Left ventricle myocardium inferior (tissue), 1 donor: Measurements from ENCODE around the gene ARL3. TPM values are rescaled to one million over a fixed set of nuclear protein-coding genes. Genes with fewer than 3 reads are reported as not detected.

Experiments used
- DNase-seq: peaks from one replicate; pipeline ENCODE4 v3.0.0-alpha.2; 2020
- H3K27ac ChIP-seq: fragments of 200-600 bp; replicated peaks from 2 replicates; pipeline ENCODE4 v1.8.0; 2021
- H3K27me3 ChIP-seq: fragments of 200-600 bp; 2 replicates; pipeline ENCODE4 v1.8.0; 2021; ENCODE audit warnings: low read depth
- H3K36me3 ChIP-seq: fragments of 200-600 bp; 2 replicates; pipeline ENCODE4 v1.8.0; 2021
- H3K4me1 ChIP-seq: fragments of 200-600 bp; 2 replicates; pipeline ENCODE4 v1.8.0; 2021
- H3K4me3 ChIP-seq: fragments of 200-600 bp; 2 replicates; pipeline ENCODE4 v1.8.0; 2021; ENCODE audit warnings: mild to moderate bottlenecking, moderate library complexity
- H3K9me3 ChIP-seq: fragments of 200-600 bp; replicated peaks from 2 replicates; pipeline ENCODE4 v1.8.0; 2021
- CTCF ChIP-seq: fragments of 200-600 bp; IDR thresholded peaks from 2 replicates; pipeline ENCODE4 v1.8.0; 2021; ENCODE audit warnings: antibody characterized with exemption, mild to moderate bottlenecking, borderline replicate concordance
- intact Hi-C: fragments of 100-400 bp; cut with micrococcal nuclease; formaldehyde crosslinking; loops from one replicate; pipeline ENCODE4 v1.11.0; 2022
- total RNA-seq: library from RNA; stranded (reverse); fragmentation: NEBNext Ultra II Directional; extraction: Animal tissue kit (Norgen Biotek cat#: 25700); gene quantifications from one replicate; pipeline ENCODE4 v1.2.1, GENCODE V29; 2021
- donor health status: DM: no; HTN: yes; CAD: no; lungs with severe emphysema.

Gene ARL3
- total RNA-seq, 1 donor from 2014 or later = 13.4 TPM

GRCh38 chr10:102658802-102659201 lies 55.4 kb downstream of the ARL3 start:
- intact Hi-C loops = no loop called here
- Histone ChIP-seq H3K4me1 (peaks cover 66% of the 10 kb centered on the region), H3K4me3 (no peak overlapping the region), H3K36me3 (peaks cover 47% of the 10 kb centered on the region), H3K27ac (peak overlapping the region; percentile 71), H3K9me3 (no peaks in the 10 kb centered on the region), H3K27me3 (no peaks in the 10 kb centered on the region)
- DNase-seq = no peak
- no peak for TF ChIP-seq CTCF

GRCh38 chr10:102657984-102658724 lies 56.0 kb downstream of the ARL3 start:
- Histone ChIP-seq H3K27me3 (no peaks in the 10 kb centered on the region), H3K36me3 (peaks cover 53% of the 10 kb centered on the region), H3K27ac (peak overlapping the region; percentile 71), H3K4me3 (no peak overlapping the region), H3K4me1 (peaks cover 72% of the 10 kb centered on the region), H3K9me3 (no peaks in the 10 kb centered on the region)
- no peak for TF ChIP-seq CTCF
- DNase-seq = no peak
- intact Hi-C loops = no loop called here

GRCh38 chr10:102657451-102657850 lies 56.7 kb downstream of the ARL3 start:
- peaks cover 79% of the 10 kb centered on the region for H3K4me1 ChIP-seq
- DNase-seq = no peak
- intact Hi-C loops = no loop called here
- H3K4me3 ChIP-seq = no peak overlapping the region
- TF ChIP-seq CTCF = no peak
- H3K9me3 ChIP-seq = no peaks in the 10 kb centered on the region
- H3K36me3 ChIP-seq = peaks cover 58% of the 10 kb centered on the region
- H3K27me3 ChIP-seq = no peaks in the 10 kb centered on the region
- peak overlapping the region; percentile 71 for H3K27ac ChIP-seq

GRCh38 chr10:102656791-102657371 lies 57.3 kb downstream of the ARL3 start:
- H3K4me3 ChIP-seq = no peak overlapping the region
- no peaks in the 10 kb centered on the region for H3K27me3 ChIP-seq
- no peak for TF ChIP-seq CTCF
- intact Hi-C loops = no loop called here
- H3K36me3 ChIP-seq = peaks cover 58% of the 10 kb centered on the region
- peak overlapping the region; percentile 71 for H3K27ac ChIP-seq
- peaks cover 84% of the 10 kb centered on the region for H3K4me1 ChIP-seq
- DNase-seq = no peak
- no peaks in the 10 kb centered on the region for H3K9me3 ChIP-seq

GRCh38 chr10:102656026-102656425 lies 58.2 kb downstream of the ARL3 start:
- H3K27ac ChIP-seq = no peak overlapping the region
- peaks cover 84% of the 10 kb centered on the region for H3K4me1 ChIP-seq
- no peaks in the 10 kb centered on the region for H3K9me3 ChIP-seq
- no peak for TF ChIP-seq CTCF
- no peak overlapping the region for H3K4me3 ChIP-seq
- peaks cover 58% of the 10 kb centered on the region for H3K36me3 ChIP-seq
- no peak for DNase-seq
- intact Hi-C loops = no loop called here
- H3K27me3 ChIP-seq = no peaks in the 10 kb centered on the region
